OCI-LY3 (cell line): Measurements from ENCODE around the gene RBM22.

Experiments
- EZH2phosphoT487 ChIP-seq: fragments of 200-600 bp; shearing (Covaris generic); IDR thresholded peaks from 2 replicates; pipeline ENCODE4 v1.6.1; 2018; ENCODE audit warnings: antibody characterized with exemption, mixed run types, low read depth
- TF ChIP-seq, protein P1 (sequence below): fragments of 200-600, 300-600 bp; sonication (generic); IDR thresholded peaks from 2 replicates; pipeline ENCODE4 v1.5.1; 2014; ENCODE audit warnings: antibody characterized with exemption, low read length, low read depth

GRCh38 chr5:150659360-150660107 is 41.3 kb downstream of the RBM22 start:
- TF ChIP-seq, protein P1, sequence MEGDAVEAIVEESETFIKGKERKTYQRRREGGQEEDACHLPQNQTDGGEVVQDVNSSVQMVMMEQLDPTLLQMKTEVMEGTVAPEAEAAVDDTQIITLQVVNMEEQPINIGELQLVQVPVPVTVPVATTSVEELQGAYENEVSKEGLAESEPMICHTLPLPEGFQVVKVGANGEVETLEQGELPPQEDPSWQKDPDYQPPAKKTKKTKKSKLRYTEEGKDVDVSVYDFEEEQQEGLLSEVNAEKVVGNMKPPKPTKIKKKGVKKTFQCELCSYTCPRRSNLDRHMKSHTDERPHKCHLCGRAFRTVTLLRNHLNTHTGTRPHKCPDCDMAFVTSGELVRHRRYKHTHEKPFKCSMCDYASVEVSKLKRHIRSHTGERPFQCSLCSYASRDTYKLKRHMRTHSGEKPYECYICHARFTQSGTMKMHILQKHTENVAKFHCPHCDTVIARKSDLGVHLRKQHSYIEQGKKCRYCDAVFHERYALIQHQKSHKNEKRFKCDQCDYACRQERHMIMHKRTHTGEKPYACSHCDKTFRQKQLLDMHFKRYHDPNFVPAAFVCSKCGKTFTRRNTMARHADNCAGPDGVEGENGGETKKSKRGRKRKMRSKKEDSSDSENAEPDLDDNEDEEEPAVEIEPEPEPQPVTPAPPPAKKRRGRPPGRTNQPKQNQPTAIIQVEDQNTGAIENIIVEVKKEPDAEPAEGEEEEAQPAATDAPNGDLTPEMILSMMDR = no peak
- no peak for TF ChIP-seq EZH2phosphoT487
